Trophoblast cell (in vitro differentiated cells and primary cell): ENCODE results near the gene RALGAPB.

Source experiments
- DNase-seq, 2 donors: peaks; one replicate each; pipeline ENCODE4 v3.0.0-alpha.2; 2016
- H2AFZ ChIP-seq: 2 replicates; pipeline ENCODE4 v1.6.1; 2013; ENCODE audit warnings: low read length, moderate library complexity, mild to moderate bottlenecking; ENCODE audit not compliant: insufficient read depth, poor library complexity
- H2AK5ac ChIP-seq: 2 replicates; pipeline ENCODE4 v1.6.1; 2013; ENCODE audit warnings: mild to moderate bottlenecking, low read length
- H2BK120ac ChIP-seq: 2 replicates; pipeline ENCODE4 v1.6.1; 2013; ENCODE audit warnings: low read length, mild to moderate bottlenecking, moderate library complexity; ENCODE audit not compliant: insufficient read depth, poor library complexity
- H2BK12ac ChIP-seq: 2 replicates; pipeline ENCODE4 v1.6.1; 2013; ENCODE audit warnings: mild to moderate bottlenecking, low read length, moderate library complexity
- H2BK5ac ChIP-seq: 2 replicates; pipeline ENCODE4 v1.6.1; 2013; ENCODE audit warnings: low read length, low read depth, moderate library complexity, mild to moderate bottlenecking; ENCODE audit not compliant: poor library complexity
- H3K14ac ChIP-seq: 2 replicates; pipeline ENCODE4 v1.6.1; 2013; ENCODE audit warnings: mild to moderate bottlenecking, low read length
- H3K18ac ChIP-seq: 2 replicates; pipeline ENCODE4 v1.6.1; 2013; ENCODE audit warnings: mild to moderate bottlenecking, low read length
- H3K23ac ChIP-seq: 2 replicates; pipeline ENCODE4 v1.6.1; 2013; ENCODE audit warnings: low read length
- H3K27ac ChIP-seq: 2 replicates; pipeline ENCODE4 v1.5.1; 2013; ENCODE audit warnings: low read depth, mild to moderate bottlenecking, inconsistent platforms, low read length, moderate library complexity
- H3K27me3 ChIP-seq: 2 replicates; pipeline ENCODE4 v1.6.1; 2013; ENCODE audit warnings: inconsistent platforms, mild to moderate bottlenecking, low read length, moderate library complexity; ENCODE audit not compliant: insufficient read depth
- H3K36me3 ChIP-seq, 2 experiments: 1 replicate in 1 of 2; 2 replicates in 1 of 2; pipeline ENCODE4 v1.6.1; 2013; ENCODE audit warnings: low read length in 2 of 2, mild to moderate bottlenecking in 2 of 2, moderate library complexity in 1 of 2; ENCODE audit not compliant: insufficient read depth in 2 of 2, control insufficient read depth in 1 of 2
- H3K4ac ChIP-seq: 2 replicates; pipeline ENCODE4 v1.6.1; 2013; ENCODE audit warnings: low read depth, mild to moderate bottlenecking, low read length, moderate library complexity
- H3K4me1 ChIP-seq, 2 experiments: 1 replicate in 1 of 2; 2 replicates in 1 of 2; pipeline ENCODE4 v1.6.1; 2013; ENCODE audit warnings: low read length in 2 of 2, mild to moderate bottlenecking in 2 of 2, moderate library complexity in 1 of 2; ENCODE audit not compliant: insufficient read depth in 2 of 2, control insufficient read depth in 1 of 2
- H3K4me2 ChIP-seq: 2 replicates; pipeline ENCODE4 v1.6.1; 2013; ENCODE audit warnings: inconsistent platforms, mild to moderate bottlenecking, low read length, moderate library complexity
- H3K4me3 ChIP-seq: 2 replicates; pipeline ENCODE4 v1.5.1; 2013; ENCODE audit warnings: mild to moderate bottlenecking, low read depth, low read length, inconsistent platforms
- H3K79me1 ChIP-seq: one replicate; pipeline ENCODE4 v1.6.1; 2013; ENCODE audit warnings: low read length
- H3K79me2 ChIP-seq: 2 replicates; pipeline ENCODE4 v1.6.1; 2013; ENCODE audit warnings: low read length, mild to moderate bottlenecking; ENCODE audit not compliant: control insufficient read depth, insufficient read depth, poor library complexity
- H3K9ac ChIP-seq: 2 replicates; pipeline ENCODE4 v1.6.1; 2013; ENCODE audit warnings: mild to moderate bottlenecking, low read length
- H3K9me3 ChIP-seq: 2 replicates; pipeline ENCODE4 v1.6.1; 2013; ENCODE audit warnings: low read depth, mild to moderate bottlenecking, control low read depth, inconsistent platforms, low read length; ENCODE audit not compliant: insufficient read depth
- H4K12ac ChIP-seq: 2 replicates; pipeline ENCODE4 v1.6.1; 2013; ENCODE audit warnings: low read depth, mild to moderate bottlenecking, low read length, moderate library complexity
- H4K8ac ChIP-seq: 2 replicates; pipeline ENCODE4 v1.6.1; 2013; ENCODE audit warnings: low read depth, mild to moderate bottlenecking, low read length, moderate library complexity
- H4K91ac ChIP-seq: one replicate; pipeline ENCODE4 v1.6.1; 2013; ENCODE audit warnings: low read depth, mild to moderate bottlenecking, low read length, moderate library complexity
- WGBS: extraction: QIAGEN DNeasy Blood & Tissue Kit; methylation state at CpG from one replicate; pipeline ENCODE4 v1.1.7; 2013; ENCODE audit warnings: missing lambda C conversion rate; ENCODE audit not compliant: insufficient read length, insufficient coverage; ENCODE audit errors: extremely low coverage; 5-methylcytosine and 5-hydroxymethylcytosine counted together

RALGAPB gene

DNA sequence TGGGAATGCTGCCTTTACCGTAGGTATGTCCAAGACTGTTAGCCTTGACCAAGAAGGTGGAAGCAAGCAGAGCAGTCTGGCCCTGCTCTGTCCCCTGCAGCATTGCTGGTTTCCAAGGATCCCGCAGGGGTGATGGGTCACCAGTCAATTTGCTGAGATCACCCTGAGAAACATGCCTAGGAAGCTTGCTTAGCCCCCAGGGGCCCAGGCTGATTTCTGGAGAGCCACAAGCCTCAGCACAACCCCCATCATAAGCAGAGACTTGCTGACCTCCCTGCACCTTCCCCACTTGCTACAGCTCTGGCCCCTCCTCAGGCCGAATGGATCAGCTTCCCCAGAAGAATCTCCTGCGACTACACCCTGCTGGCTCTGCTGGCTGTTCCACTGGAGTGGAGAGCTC, 150.4 kb downstream of the RALGAPB start:
- Histone ChIP-seq H2BK12ac (no peak overlapping the region), H3K9ac (no peak overlapping the region), H3K4me2 (no peak overlapping the region), H2BK5ac (no peak overlapping the region), H3K23ac (no peak overlapping the region), H3K4me1 (peaks cover 17% of the 10 kb centered on the region in 2 experiments), H3K79me2 (no peaks in the 10 kb centered on the region), H3K36me3 (peaks cover 0 to 7% of the 10 kb centered on the region in 2 experiments), H3K27ac (peak overlapping the region; percentile 58), H2BK120ac (no peak overlapping the region), H3K4me3 (no peak overlapping the region), H4K12ac (no peak overlapping the region), H3K79me1 (no peaks in the 10 kb centered on the region), H4K8ac (no peak overlapping the region), H3K14ac (no peak overlapping the region), H3K27me3 (no peaks in the 10 kb centered on the region), H3K9me3 (peaks cover 3% of the 10 kb centered on the region), H3K4ac (no peak overlapping the region), H2AFZ (no peak overlapping the region), H3K18ac (no peak overlapping the region), H4K91ac (no peak overlapping the region), H2AK5ac (no peak overlapping the region)
- DNase-seq: no peak
- WGBS: no CpG with 5 or more reads among the region's 4 CpGs

DNA sequence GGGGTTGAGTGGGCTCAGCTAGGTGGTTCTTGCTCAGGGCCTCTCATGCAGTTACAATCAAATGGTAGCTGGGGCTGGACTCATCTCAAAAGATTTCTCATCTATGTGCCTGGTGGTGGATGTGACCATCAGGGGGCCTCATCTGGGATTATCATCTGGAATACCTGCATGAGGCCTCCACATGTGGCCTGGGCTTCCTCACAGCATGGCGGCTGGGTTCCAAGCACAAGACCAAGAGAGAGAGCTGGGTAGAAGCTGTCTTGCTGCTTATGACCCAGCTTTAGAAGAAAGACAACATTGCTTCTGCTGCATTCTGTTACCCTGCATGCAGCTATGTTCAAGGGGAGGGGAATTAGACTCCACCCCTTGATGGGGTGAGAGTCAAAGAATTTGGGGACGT, 151.4 kb downstream of the RALGAPB start:
- H3K4me1 ChIP-seq: peaks cover 21% of the 10 kb centered on the region in 2 experiments
- no peak overlapping the region for H2BK12ac ChIP-seq
- H3K36me3 ChIP-seq: peaks cover 0 to 7% of the 10 kb centered on the region in 2 experiments
- H2AK5ac ChIP-seq: no peak overlapping the region
- H4K91ac ChIP-seq: no peak overlapping the region
- no peak overlapping the region for H4K12ac ChIP-seq
- H2AFZ ChIP-seq: no peak overlapping the region
- H4K8ac ChIP-seq: no peak overlapping the region
- no peak overlapping the region for H3K27ac ChIP-seq
- H3K4ac ChIP-seq: no peak overlapping the region
- no CpG with 5 or more reads among the region's 2 CpGs for WGBS
- H3K79me1 ChIP-seq: no peaks in the 10 kb centered on the region
- no peak overlapping the region for H3K9ac ChIP-seq
- H2BK5ac ChIP-seq: no peak overlapping the region
- H3K14ac ChIP-seq: no peak overlapping the region
- H3K18ac ChIP-seq: no peak overlapping the region
- peaks cover 3% of the 10 kb centered on the region for H3K9me3 ChIP-seq
- H2BK120ac ChIP-seq: no peak overlapping the region
- no peak overlapping the region for H3K4me3 ChIP-seq
- no peaks in the 10 kb centered on the region for H3K79me2 ChIP-seq
- no peak for DNase-seq
- no peaks in the 10 kb centered on the region for H3K27me3 ChIP-seq
- no peak overlapping the region for H3K4me2 ChIP-seq
- no peak overlapping the region for H3K23ac ChIP-seq

DNA sequence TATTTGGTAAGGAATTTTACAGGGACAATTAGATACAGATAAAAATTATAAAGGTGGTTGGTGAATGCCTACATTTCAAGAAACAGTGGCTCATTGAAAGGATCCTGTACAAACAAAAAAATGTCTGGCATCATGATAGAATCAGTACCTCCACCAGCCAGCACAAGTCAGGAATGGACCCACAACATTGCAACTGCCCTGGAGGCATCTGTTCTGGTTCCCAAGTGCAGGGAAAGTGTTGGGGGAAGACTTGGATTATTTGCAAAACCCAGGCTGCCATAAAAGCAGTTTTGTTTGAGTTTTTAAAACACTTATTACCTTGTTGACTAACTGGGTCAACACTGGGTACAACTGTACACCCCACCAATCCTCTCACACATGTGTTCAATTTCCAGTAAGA, 153.3 kb downstream of the RALGAPB start:
- no peak overlapping the region for H3K14ac ChIP-seq
- no peaks in the 10 kb centered on the region for H3K27me3 ChIP-seq
- no peak overlapping the region for H2AFZ ChIP-seq
- H3K9me3 ChIP-seq: peaks cover 5% of the 10 kb centered on the region
- H4K12ac ChIP-seq: no peak overlapping the region
- H3K79me2 ChIP-seq: no peaks in the 10 kb centered on the region
- H3K27ac ChIP-seq: no peak overlapping the region
- no peak overlapping the region for H4K91ac ChIP-seq
- H2AK5ac ChIP-seq: no peak overlapping the region
- no peaks in the 10 kb centered on the region for H3K79me1 ChIP-seq
- peaks cover 24 to 25% of the 10 kb centered on the region in 2 experiments for H3K4me1 ChIP-seq
- no peak overlapping the region for H3K4me3 ChIP-seq
- H2BK12ac ChIP-seq: no peak overlapping the region
- peak; percentile 68 to 92 for DNase-seq
- H3K4me2 ChIP-seq: no peak overlapping the region
- no peak overlapping the region for H2BK120ac ChIP-seq
- no peak overlapping the region for H3K18ac ChIP-seq
- H3K36me3 ChIP-seq: peaks cover 0 to 5% of the 10 kb centered on the region in 2 experiments
- no peak overlapping the region for H3K23ac ChIP-seq
- no peak overlapping the region for H2BK5ac ChIP-seq
- H4K8ac ChIP-seq: no peak overlapping the region
- no peak overlapping the region for H3K4ac ChIP-seq
- no peak overlapping the region for H3K9ac ChIP-seq

DNA sequence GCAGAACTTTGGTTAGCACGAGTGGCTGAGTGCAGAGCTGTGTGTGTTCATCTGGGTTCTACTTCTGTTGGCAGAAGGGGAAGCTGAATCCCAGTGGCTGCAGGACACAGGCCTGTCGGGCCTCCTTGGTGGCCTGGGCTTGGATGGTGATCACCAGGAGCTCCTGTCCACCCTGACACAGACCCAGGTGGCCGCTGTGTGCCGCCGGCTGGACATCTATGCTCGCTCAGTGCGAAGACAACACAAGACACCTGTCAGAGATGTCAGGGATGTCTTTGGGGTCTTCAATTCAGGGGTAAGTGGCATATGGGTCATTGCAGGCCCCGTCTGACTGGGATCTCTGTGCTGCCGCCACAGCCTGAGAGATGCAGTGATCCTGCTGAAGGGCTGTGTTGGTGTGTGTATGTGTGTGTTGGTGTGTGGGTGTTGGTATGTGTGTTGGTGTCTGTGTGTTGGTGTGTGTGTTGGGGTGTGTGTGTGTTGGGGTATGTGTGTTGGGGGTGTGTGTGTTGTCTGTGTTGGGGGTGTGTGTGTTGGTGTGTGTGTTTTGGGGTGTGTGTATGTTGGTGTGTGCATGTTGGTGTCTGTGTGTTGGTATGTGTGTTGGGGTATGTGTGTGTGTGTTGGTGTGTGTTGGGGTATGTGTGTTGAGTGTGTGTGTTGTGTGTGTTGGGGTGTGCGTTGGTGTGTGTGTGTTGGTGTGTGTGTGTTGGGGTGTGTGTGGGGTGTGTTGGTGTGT, 154.4 kb downstream of the RALGAPB start:
- Histone ChIP-seq H3K27ac (no peak overlapping the region), H3K4me3 (no peak overlapping the region), H3K36me3 (peaks cover 0 to 5% of the 10 kb centered on the region in 2 experiments), H3K14ac (no peak overlapping the region), H4K91ac (peak overlapping the region; percentile 3), H2AFZ (no peak overlapping the region), H3K4me1 (peaks cover 24 to 25% of the 10 kb centered on the region in 2 experiments), H2AK5ac (no peak overlapping the region), H3K18ac (no peak overlapping the region), H2BK5ac (no peak overlapping the region), H3K23ac (no peak overlapping the region), H3K79me1 (no peaks in the 10 kb centered on the region), H3K4me2 (no peak overlapping the region), H3K79me2 (no peaks in the 10 kb centered on the region), H4K8ac (no peak overlapping the region), H4K12ac (no peak overlapping the region), H2BK12ac (no peak overlapping the region), H3K9me3 (peaks cover 5% of the 10 kb centered on the region), H3K4ac (no peak overlapping the region), H2BK120ac (no peak overlapping the region), H3K9ac (no peak overlapping the region), H3K27me3 (no peaks in the 10 kb centered on the region)
- DNase-seq: no peak
- WGBS: no CpG with 5 or more reads among the region's 10 CpGs
